ENCODE data around the gene LTB.
"Not testable (repeated sequence)": the region's sequence is repeated elsewhere in the genome, so short reads cannot be mapped to it uniquely, and the experiment has no call there.

Gene LTB

DNA sequence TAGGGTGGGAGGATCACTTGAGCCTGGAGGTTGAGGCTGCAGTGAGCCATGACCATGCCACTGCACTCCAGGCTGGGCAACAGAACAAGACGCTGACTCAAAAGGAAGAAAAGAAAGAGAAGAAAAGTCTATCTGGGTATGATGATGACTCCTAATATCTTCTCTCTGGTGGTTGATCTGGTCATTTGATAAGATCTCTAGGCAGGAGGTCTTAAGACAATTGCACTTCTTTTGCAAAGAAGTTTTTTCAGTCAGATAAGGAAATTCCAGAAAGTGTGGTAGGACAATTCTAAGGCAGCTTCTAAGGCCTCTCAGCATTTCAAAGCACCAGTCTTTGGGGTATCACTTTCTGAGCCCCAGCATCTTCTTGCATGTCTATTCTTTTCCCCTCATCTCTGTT is 25.1 kb upstream of the LTB start:
- no peak for DNase-seq

GRCh38 chr6:31597006-31597405 is 14.8 kb upstream of the LTB start:
- no peak for DNase-seq

- no peak for DNase-seq
These were observed 10.2 kb upstream of the LTB start for GRCh38 chr6:31592396-31592771.

DNA sequence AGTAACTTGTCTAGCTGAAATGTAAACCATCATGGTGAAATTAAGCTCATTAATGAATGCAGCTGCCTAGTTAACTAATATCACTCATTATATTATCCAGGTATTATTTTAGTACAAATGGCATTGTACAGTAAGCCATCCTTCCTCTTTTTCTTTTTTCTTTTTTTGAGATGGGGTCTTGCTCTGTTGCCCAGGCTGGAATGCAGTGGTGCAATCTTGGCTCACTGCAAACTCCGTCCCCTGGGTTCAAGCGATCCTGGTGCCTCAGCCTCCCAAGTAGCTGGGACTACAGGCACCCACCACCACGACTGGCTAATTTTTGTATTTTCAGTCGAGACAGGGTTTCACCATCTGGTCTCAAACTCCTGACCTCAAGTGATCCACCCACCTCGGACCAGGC is 8.5 kb upstream of the LTB start:
- not testable (repeated sequence) for DNase-seq

DNA sequence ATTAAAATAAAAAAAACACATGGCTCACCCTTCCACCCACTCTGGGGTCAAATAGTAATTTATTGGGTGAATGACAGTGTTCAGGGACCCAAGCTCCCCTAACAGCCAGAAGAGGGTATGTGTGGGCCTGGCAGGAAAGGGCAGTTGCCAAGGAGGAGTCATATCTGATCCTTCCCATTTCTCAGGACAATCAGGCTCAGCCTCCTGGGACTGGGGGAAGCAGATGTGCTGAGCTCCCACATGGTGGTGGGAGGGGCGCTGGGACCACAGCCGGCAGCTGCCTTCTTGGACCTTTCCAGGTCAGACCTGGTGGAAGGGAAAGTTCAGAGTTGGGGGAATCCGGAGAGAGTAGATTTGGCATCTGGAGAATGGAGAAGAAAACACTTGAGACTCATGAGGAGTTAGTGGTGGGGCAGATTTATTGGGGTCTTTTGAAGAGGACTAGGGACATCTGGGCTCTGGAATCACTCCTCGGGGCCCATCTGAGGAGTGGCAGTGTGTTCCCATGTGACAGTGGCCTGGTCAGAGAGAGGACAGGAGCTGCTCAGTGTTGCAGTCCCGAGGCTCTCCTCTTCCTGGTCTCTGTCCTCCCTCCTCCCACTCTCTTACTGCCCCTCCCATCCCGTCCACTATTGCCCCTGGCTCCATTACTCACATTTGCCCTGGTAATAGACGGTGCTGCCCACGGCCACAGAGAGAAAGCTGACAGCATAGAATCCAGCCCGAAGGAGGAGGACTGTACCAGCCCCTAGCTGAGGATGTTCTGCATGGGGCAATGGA is 6.8 kb upstream of the LTB start:
- no peak for DNase-seq

DNA sequence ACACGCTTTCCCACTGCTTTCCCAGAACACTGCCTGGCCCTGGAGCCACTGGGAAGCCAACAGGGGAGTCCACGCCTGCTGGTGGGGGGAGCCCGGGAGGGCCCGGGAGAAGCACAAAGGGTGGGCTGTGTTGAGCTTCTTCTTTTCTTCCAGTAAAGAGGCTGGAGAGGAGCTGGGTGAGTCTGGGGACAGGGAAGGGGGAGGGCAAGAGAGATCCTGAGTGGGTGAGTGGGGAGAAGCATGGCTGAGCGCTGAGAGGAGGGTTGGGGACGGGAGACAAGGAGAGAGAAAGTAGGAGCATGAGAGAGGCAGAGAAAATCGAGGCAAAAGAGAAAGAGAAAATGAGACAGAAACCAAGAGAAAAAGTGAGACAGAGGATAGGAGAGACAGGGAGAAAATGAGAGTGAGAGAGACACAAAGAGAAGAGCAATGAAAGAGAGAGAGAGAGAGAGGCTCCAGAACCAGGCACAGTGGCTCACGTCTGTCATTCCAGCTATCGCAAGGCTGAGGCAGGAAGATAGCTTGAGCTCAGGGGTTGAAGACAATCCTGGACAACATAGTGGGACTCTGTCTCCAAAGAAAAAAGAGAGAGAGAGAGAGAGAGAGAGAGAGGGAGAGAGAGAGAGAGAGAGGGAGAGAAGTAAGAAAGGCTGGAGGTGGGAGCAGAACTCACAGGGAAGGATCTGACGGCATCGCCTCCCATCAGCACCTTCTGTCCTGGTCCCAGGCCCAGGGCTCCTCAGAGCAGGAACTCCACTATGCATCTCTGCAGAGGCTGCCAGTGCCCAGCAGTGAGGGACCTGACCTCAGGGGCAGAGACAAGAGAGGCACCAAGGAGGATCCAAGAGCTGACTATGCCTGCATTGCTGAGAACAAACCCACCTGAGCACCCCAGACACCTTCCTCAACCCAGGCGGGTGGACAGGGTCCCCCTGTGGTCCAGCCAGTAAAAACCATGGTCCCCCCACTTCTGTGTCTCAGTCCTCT is 5.9 kb upstream of the LTB start:
- DNase-seq, result no peak

DNA sequence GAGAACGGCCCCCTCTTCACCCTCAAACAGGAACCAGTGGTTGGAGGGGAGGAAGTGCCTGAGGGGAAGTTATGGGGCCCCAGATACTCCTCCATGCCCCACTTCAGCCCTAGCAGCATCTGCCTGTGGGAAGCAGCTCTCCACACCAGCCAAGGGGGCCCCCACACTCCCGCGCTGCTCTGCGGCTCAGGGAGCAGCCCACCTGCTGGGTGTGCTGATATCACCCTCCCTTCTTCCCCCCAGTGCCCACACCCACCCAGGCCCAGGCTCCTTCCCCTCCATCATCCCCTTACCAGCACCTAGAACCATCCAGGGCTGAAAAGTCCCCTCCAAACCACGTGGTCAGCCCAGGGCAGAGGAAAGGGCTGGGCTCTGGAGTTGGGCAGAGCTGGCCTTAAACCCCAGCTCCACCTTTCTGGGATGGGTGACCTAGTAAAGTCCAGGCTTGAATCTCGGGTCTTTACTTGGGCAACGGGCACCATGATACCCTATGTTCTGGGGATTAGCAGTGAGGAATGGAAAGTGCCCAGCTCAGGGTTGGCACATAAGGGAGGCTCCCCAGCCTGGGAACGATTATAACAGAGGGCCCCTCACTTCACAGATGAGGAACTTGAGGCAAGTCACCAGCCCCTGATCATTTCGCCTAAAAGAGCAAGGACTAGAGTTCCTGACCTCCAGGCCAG is 4.5 kb upstream of the LTB start:
- DNase-seq, result no peak

GRCh38 chr6:31586008-31586407 is 3.8 kb upstream of the LTB start, which contains the start of gene LST1:
TSS of gene LST1 (plus strand) at chr6:31586277. CDS start at chr6:31587300, 1,023 bp downstream.
- no peak for DNase-seq

GRCh38 chr6:31585491-31585890 is 3.3 kb upstream of the LTB start:
- no peak for DNase-seq

GRCh38 chr6:31581434-31582229 is 592 bp downstream of the LTB start:
- no peak for DNase-seq

DNA sequence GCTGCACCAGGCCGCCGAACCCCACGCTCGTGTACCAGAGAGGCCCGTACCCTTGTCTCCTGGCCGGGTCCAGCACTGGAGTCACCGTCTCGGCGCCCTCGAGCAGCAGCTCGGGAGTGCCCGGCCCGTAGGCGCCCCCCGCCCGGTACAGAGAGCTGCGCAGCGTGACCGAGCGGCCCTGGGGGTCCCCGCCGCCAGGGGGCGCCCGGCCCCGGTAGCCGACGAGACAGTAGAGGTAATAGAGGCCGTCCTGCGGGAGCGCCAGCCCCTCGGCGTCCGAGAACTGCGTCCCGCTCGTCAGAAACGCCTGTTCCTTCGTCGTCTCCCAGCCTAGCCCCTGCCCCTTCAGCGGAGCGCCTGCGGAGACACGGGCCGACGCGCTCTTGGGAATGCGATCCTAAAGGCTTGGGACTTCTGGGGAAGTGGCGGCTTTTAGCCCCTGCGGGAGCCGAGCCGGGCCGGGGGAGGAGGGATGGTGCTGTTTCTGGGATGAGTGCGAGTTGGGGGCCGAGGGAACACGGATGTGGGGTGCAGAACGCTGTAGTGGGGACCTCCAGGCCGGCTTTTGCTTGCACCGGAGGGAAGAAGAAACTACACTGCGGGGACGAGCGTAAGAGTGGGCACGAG is 1.3 kb downstream of the LTB start:
- peak; percentile 49 for DNase-seq

- DNase-seq, result no peak
These were observed 1.8 kb downstream of the LTB start for GRCh38 chr6:31580438-31580740.

GRCh38 chr6:31579546-31580437 is 2.4 kb downstream of the LTB start:
- no peak for DNase-seq

DNA sequence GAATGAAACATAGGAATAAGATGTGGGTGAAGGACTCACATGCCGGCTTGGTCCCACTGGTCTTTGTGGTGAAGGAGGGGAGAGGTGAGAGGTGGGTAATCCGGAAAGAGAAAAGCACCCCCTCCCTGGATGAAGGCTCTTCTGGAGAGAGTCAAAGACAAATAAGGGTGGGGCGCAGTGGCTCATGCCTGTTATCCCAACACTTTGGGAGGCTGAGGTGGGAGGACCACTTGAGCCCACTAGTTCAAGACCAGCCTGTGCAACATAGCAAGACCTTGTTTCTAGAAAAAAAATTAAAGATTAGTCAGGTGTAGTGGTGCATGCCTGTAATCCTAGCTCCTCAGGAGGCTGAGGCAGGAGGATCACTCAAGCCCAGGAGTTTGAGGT is 3.1 kb downstream of the LTB start:
- DNase-seq, result no peak

DNA sequence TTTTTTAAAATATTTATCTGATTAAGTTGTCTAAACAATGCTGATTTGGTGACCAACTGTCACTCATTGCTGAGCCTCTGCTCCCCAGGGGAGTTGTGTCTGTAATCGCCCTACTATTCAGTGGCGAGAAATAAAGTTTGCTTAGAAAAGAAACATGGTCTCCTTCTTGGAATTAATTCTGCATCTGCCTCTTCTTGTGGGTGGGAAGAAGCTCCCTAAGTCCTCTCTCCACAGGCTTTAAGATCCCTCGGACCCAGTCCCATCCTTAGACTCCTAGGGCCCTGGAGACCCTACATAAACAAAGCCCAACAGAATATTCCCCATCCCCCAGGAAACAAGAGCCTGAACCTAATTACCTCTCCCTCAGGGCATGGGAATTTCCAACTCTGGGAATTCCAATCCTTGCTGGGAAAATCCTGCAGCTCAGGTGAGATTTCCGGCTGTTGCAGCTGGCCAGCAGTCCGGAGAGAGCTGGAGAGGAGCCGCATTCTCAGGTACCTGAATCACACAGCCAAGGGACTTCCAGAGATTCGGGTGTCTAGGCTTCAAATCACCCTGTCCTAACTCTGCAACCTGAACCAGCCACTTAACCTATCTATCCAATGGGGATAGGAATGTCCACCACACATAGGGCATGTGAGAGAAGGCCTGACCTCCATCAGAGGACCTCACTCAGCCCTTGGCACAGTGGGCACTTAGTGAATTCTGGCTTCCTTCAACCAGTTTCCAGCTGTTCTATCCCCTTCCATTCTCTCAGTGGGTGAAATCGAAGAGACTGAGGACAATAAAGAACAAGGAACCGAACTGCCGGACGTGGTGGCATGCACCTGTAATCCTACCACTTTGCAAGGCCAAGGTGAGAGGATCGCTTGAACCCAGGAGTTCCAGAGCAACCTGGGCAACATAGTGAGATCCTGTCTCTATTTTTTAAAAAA is 3.8 kb downstream of the LTB start:
- DNase-seq, result no peak

GRCh38 chr6:31577579-31577966 is 4.7 kb downstream of the LTB start:
- DNase-seq, result no peak

- no peak for DNase-seq
These were observed 5.2 kb downstream of the LTB start for GRCh38 chr6:31576897-31577578.

DNA sequence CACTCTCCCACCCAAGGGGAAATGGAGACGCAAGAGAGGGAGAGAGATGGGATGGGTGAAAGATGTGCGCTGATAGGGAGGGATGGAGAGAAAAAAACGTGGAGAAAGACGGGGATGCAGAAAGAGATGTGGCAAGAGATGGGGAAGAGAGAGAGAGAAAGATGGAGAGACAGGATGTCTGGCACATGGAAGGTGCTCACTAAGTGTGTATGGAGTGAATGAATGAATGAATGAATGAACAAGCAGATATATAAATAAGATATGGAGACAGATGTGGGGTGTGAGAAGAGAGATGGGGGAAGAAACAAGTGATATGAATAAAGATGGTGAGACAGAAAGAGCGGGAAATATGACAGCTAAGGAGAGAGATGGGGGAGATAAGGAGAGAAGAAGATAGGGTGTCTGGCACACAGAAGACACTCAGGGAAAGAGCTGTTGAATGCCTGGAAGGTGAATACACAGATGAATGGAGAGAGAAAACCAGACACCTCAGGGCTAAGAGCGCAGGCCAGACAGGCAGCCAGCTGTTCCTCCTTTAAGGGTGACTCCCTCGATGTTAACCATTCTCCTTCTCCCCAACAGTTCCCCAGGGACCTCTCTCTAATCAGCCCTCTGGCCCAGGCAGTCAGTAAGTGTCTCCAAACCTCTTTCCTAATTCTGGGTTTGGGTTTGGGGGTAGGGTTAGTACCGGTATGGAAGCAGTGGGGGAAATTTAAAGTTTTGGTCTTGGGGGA is 6.1 kb downstream of the LTB start:
- DNase-seq, result no peak
